HG03432 (cell line): Measurements from ENCODE around the gene SREK1IP1.

Experiments used
- ATAC-seq: cut with Tn5 transposase; IDR thresholded peaks from one replicate; pipeline ENCODE4 v1.9.1; 2021; ENCODE audit warnings: mild to moderate bottlenecking, moderate library complexity; ENCODE audit not compliant: unreplicated experiment

SREK1IP1 gene

GRCh38 chr5:64688965-64689364 is 79.5 kb downstream of the SREK1IP1 start:
- ATAC-seq = no peak

GRCh38 chr5:64688391-64688790 is 80.1 kb downstream of the SREK1IP1 start:
- ATAC-seq = no peak

- no peak for ATAC-seq
Measured at GRCh38 chr5:64685866-64686265, 82.6 kb downstream of the SREK1IP1 start.

GRCh38 chr5:64682608-64683007 is 85.9 kb downstream of the SREK1IP1 start:
- no peak for ATAC-seq

GRCh38 chr5:64680289-64680688 is 88.2 kb downstream of the SREK1IP1 start:
- ATAC-seq = no peak

- no peak for ATAC-seq
Measured at GRCh38 chr5:64678374-64678773, 90.1 kb downstream of the SREK1IP1 start.

- no peak for ATAC-seq
Measured at GRCh38 chr5:64671678-64672077, 96.8 kb downstream of the SREK1IP1 start.

GRCh38 chr5:64670277-64670676 is 98.2 kb downstream of the SREK1IP1 start:
- ATAC-seq = no peak
